Measurements from ENCODE around the gene DHPS. TPM values are rescaled to one million over a fixed set of nuclear protein-coding genes. Genes with fewer than 3 reads are reported as not detected.
A peak's percentile ranks its signal among the peaks of the same experiment; 100 is the strongest.
"Not testable (repeated sequence)": the region's sequence is repeated elsewhere in the genome, so short reads cannot be mapped to it uniquely, and the experiment has no call there.

Gene DHPS
- total RNA-seq, 2 experiments from 2014 or later = 101 to 112 TPM

DNA sequence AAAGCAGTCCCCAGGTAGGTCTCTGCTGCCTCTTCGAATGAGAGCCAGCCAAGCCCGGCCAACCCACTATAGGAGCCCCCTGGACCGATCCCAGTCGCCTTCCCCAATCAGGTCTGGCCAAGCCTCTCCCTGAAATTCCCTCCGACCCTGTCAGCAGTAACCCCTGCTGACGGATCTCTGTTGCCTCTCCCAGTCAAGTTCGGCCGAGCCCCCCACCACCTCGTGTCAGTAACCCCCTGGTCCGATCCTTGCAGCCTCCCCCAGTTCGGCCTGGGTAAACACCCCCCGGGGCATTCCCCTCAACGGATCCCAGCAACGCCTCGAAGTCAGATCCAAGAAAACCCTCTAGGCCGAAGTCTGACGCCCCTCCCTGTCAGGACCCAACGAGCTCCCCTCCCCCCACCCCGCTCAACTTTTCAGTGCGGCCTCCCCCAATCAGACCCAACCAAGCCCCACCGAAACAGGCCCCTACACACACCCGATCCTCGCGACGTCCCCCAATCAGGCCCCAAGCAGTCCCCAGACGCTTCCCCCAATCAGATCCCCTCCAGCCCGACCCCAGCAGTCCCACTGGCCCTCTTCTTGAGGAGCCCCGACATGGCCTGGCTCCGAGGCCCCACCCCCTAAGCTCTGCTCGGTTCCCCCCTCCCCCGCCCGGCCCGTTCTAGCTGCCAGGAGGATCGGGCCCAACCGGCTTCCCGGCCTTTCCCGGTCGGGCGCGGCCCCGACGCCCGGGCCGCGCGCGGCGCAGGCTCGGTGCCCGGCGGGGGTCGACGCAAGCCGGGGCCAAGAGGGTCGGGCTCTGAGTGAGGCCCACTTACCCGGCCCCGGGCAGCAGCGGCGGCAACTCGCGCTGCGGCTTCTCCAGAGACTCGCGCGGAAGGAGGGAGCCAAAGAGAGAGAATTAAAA lies 40.2 kb upstream of the DHPS start:
- DNase-seq = peak; percentile 73
- Mint-ChIP-seq H3K4me3 (peak overlapping the region; percentile 99), H3K27ac (peak overlapping the region; percentile 79), H3K27me3 (no peaks in the 10 kb centered on the region), H3K36me3 (ENCODE audit: low read depth) (peaks cover 48% of the 10 kb centered on the region), H3K4me1 (peaks cover 35% of the 10 kb centered on the region), H3K9me3 (ENCODE audit: low read depth) (no peaks in the 10 kb centered on the region)
- intact Hi-C loops (cut with DNase I, micrococcal nuclease) = loop anchor here (1.0 to 5.0 kb wide), 8 partner anchors 26 to 225 kb away; partner anchors contain the start of genes DHPS (in 2 of the 2), CALR (in 1 of the 2), FBXW9 (in 1 of the 2) and HOOK2 (in 1 of the 2)
- POLR2A ChIA-PET = interaction anchor here (0.6 to 3.5 kb wide), 9 partner anchors 8 to 415 kb away, joined by 3 to 48 read pairs (median 3); partner anchors contain the start of genes GET3 and TRIR
- peak; percentile 27 for ATAC-seq
- CTCF ChIA-PET = interaction anchor here (0.8 to 4.5 kb wide), 9 partner anchors 8 to 125 kb away, joined by 3 to 36 read pairs (median 6); partner anchors contain the start of genes GET3 and TRIR

- POLR2A ChIA-PET = interaction anchor here (0.6 to 3.5 kb wide), 5 partner anchors 12 to 85 kb away, joined by 3 to 48 read pairs (median 3); partner anchors contain the start of genes GET3 and TRIR
- intact Hi-C loops (cut with DNase I, micrococcal nuclease) = loop anchor here (5.0 kb wide), 2 partner anchors 216 to 226 kb away; partner anchors contain the start of genes CALR (in 1 of the 2) and RAD23A (in 1 of the 2)
- Mint-ChIP-seq H3K36me3 (ENCODE audit: low read depth) (peaks cover 49% of the 10 kb centered on the region), H3K9me3 (ENCODE audit: low read depth) (no peaks in the 10 kb centered on the region), H3K4me1 (peaks cover 35% of the 10 kb centered on the region), H3K4me3 (peak overlapping the region; percentile 99), H3K27me3 (no peaks in the 10 kb centered on the region), H3K27ac (peak overlapping the region; percentile 88)
- DNase-seq (peak; percentile 43), ATAC-seq (no peak)
- CTCF ChIA-PET = interaction anchor here (0.8 to 4.5 kb wide), 4 partner anchors 10 to 36 kb away, joined by 3 to 36 read pairs (median 8); partner anchors contain the start of genes GET3 and TRIR
Observed at GRCh38 chr19:12720851-12721655, 39.4 kb upstream of the DHPS start.

- Mint-ChIP-seq H3K9me3 (ENCODE audit: low read depth) (no peaks in the 10 kb centered on the region), H3K4me1 (peaks cover 35% of the 10 kb centered on the region), H3K27ac (peak overlapping the region; percentile 88), H3K27me3 (no peaks in the 10 kb centered on the region), H3K4me3 (peak overlapping the region; percentile 99), H3K36me3 (ENCODE audit: low read depth) (peaks cover 53% of the 10 kb centered on the region)
- no peak for DNase-seq
- ChIA-PET CTCF (interaction anchor here (1.8 to 3.5 kb wide), 2 partner anchors 37 to 40 kb away, joined by 4 to 12 read pairs; no protein-coding TSS in a partner anchor), POLR2A (no interaction called here)
- ATAC-seq = no peak
- intact Hi-C loops (cut with DNase I, micrococcal nuclease) = loop anchor here (5.0 kb wide), 2 partner anchors 217 to 227 kb away; partner anchors contain the start of genes CALR (in 1 of the 2) and RAD23A (in 1 of the 2)
Observed at GRCh38 chr19:12720296-12720695, 38.6 kb upstream of the DHPS start.

DNA sequence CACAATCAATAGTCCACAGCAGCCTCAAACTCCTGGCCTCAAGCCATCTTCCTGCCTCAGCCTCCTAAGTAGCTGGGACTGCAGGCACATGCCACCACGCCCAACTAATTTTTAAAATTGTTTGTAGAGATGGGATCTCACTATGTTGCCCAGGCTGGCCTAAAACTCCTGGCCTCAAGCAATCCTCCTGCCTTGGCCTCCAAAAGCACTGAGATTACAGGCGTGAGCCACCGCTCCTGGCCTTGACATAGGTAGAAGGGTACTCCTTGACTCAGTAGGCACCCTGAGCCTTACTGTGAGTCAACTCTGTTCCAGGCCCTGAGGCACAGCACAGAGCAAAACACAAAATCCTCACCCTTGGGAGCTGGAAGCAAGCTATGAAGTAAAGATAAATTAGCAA lies 34.2 kb upstream of the DHPS start:
- Mint-ChIP-seq H3K4me3 (no peak overlapping the region), H3K27ac (no peak overlapping the region), H3K36me3 (ENCODE audit: low read depth) (peaks cover 59% of the 10 kb centered on the region), H3K9me3 (ENCODE audit: low read depth) (no peaks in the 10 kb centered on the region), H3K27me3 (no peaks in the 10 kb centered on the region), H3K4me1 (peaks cover 26% of the 10 kb centered on the region)
- ChIA-PET POLR2A (no interaction called here), CTCF (interaction anchor here (0.9 to 1.7 kb wide), 5 partner anchors 17 to 132 kb away, joined by 3 to 6 read pairs (median 4); no protein-coding TSS in a partner anchor)
- no peak for DNase-seq
- intact Hi-C loops (cut with DNase I, micrococcal nuclease) = loop anchor here in 1 of 2 experiments (5.0 kb wide), 1 partner anchor 41 kb away; no protein-coding TSS in a partner anchor
- ATAC-seq = no peak

DNA sequence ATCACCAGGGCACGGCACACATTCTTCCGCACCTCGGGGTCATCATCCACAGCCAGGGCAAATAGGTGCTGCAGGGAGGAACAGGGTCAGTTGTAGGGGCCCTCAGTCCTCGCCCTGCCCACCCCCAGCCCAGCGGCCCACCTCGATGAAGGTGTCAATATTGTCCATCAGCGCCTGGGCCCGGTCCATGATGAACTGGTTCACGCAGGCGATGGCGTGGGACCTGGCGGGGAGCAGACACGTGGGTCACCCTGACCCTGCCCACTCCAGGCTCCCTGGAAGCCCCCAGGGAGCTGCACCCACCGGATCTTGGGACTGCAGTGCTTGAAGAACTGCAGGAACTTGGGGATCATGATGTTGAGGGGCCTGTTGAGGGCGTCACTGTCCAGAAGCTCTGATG lies 33.4 kb upstream of the DHPS start:
- DNase-seq = no peak
- ATAC-seq = no peak
- H3K9me3 Mint-ChIP-seq (ENCODE audit: low read depth) = no peaks in the 10 kb centered on the region
- peaks cover 62% of the 10 kb centered on the region for H3K36me3 Mint-ChIP-seq (ENCODE audit: low read depth)
- ChIA-PET POLR2A (no interaction called here), CTCF (interaction anchor here (0.9 to 1.5 kb wide), 3 partner anchors 18 to 133 kb away, joined by 3 to 6 read pairs (median 4); no protein-coding TSS in a partner anchor)
- intact Hi-C loops (cut with DNase I, micrococcal nuclease) = loop anchor here in 1 of 2 experiments (5.0 kb wide), 1 partner anchor 42 kb away; no protein-coding TSS in a partner anchor
- H3K4me3 Mint-ChIP-seq = no peak overlapping the region
- H3K27me3 Mint-ChIP-seq = no peaks in the 10 kb centered on the region
- H3K27ac Mint-ChIP-seq = no peak overlapping the region
- H3K4me1 Mint-ChIP-seq = peaks cover 19% of the 10 kb centered on the region

DNA sequence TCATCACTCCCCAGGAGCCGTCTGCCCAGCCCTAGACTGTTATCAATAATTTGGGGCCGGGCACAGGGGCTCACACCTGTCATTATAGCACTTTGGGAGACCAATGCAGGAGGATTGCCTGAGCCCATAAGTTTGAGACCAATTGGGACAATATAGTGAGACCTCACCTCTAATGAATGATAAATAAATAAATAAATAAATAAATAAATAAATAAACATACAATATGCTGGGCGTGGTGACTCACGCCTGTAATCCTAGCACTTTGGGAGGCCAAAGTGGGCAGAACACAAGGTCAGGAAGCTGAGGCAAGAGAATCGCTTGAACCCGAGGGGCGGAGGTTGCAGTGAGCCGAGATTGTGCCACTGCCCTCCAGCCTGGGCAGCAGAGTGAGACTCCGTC lies 31.6 kb upstream of the DHPS start:
- DNase-seq; intact Hi-C loops (cut with DNase I, micrococcal nuclease); H3K4me3 Mint-ChIP-seq; ATAC-seq; POLR2A ChIA-PET; H3K4me1 Mint-ChIP-seq; H3K9me3 Mint-ChIP-seq (ENCODE audit: low read depth); H3K27ac Mint-ChIP-seq; H3K27me3 Mint-ChIP-seq: not testable (repeated sequence)
- CTCF ChIA-PET = interaction anchor here (1.0 kb wide), 1 partner anchor 10 kb away, joined by 6 read pairs; no protein-coding TSS in a partner anchor
- peaks cover 53% of the 10 kb centered on the region for H3K36me3 Mint-ChIP-seq (ENCODE audit: low read depth)

DNA sequence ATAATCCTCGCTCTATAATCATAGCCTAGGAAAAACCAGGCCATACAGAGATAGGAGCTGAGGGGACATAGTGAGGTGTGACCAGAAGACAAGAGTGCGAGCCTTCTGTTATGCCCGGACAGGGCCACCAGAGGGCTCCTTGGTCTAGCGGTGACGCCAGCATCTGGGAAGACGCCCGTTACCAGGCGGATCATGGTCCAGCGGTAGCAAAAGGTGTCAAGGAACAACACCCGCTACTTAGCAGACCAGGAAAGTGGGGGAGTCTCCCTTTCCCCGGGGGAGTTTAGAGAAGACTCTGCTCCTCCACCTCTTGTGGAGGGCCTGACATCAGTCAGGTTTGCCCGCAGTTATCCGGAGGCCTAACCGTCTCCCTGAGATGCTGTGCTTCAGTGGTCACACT lies 30.4 kb upstream of the DHPS start:
- intact Hi-C loops (cut with DNase I, micrococcal nuclease); POLR2A ChIA-PET; H3K4me3 Mint-ChIP-seq; H3K27me3 Mint-ChIP-seq; CTCF ChIA-PET; H3K4me1 Mint-ChIP-seq; H3K27ac Mint-ChIP-seq; ATAC-seq; H3K9me3 Mint-ChIP-seq (ENCODE audit: low read depth): not testable (repeated sequence)
- DNase-seq = peak; percentile 31
- H3K36me3 Mint-ChIP-seq (ENCODE audit: low read depth) = peaks cover 52% of the 10 kb centered on the region

DNA sequence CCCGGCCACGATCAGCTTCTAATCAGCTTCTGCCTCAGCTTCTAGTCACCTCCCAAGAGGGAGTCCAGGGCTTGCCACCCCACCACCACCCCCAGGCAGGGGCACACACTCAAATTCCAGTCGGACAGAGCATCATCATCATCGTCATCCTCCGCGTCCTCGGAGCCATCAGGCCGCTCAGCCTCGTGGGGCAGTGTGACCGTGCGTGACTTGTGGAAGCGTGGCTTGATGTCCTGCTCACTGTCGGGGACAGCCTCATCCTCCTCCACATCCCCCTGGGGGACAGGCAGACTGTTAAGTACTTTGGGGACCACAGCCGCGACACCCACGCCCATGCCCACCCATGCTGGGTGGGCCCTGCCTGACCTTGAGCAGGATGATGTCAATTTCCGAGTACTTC lies 29.5 kb upstream of the DHPS start:
- Mint-ChIP-seq H3K27ac (no peak overlapping the region), H3K27me3 (no peaks in the 10 kb centered on the region), H3K9me3 (ENCODE audit: low read depth) (no peaks in the 10 kb centered on the region), H3K4me3 (no peak overlapping the region), H3K4me1 (no peaks in the 10 kb centered on the region), H3K36me3 (ENCODE audit: low read depth) (peaks cover 54% of the 10 kb centered on the region)
- ATAC-seq = no peak
- ChIA-PET CTCF (interaction anchor here (0.7 kb wide), 1 partner anchor 11 kb away, joined by 3 read pairs; no protein-coding TSS in a partner anchor), POLR2A (interaction anchor here (0.6 kb wide), 1 partner anchor 14 kb away, joined by 3 read pairs; no protein-coding TSS in a partner anchor)
- intact Hi-C loops (cut with DNase I, micrococcal nuclease) = no loop called here
- DNase-seq = no peak

DNA sequence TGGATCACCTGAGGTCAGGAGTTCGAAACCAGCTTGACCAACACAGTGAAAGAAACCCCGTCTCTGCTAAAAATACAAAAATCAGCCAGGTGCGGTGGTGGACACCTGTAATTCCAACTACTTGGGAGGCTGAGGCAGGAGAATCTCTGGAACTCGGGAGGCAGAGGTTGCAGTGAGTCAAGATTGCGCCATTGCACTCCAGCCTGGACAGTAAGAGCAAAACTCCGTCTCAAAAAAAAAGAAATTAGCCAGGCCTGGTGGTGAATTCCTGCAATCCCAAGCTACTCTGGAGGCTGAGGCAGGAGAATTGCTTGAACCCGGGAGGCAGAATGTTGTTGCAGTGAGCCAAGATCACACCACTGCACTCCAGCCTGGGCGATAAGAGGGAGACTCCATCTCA lies 27.0 kb upstream of the DHPS start:
- H3K36me3 Mint-ChIP-seq (ENCODE audit: low read depth) = peaks cover 56% of the 10 kb centered on the region
- H3K27ac Mint-ChIP-seq = no peak overlapping the region
- CTCF ChIA-PET = no interaction called here
- POLR2A ChIA-PET = interaction anchor here (0.6 to 0.7 kb wide), 2 partner anchors 13 to 20 kb away, joined by 3 to 4 read pairs; no protein-coding TSS in a partner anchor
- no peaks in the 10 kb centered on the region for H3K4me1 Mint-ChIP-seq
- no peak for ATAC-seq
- intact Hi-C loops (cut with DNase I, micrococcal nuclease) = no loop called here
- H3K27me3 Mint-ChIP-seq = no peaks in the 10 kb centered on the region
- DNase-seq = no peak
- no peak overlapping the region for H3K4me3 Mint-ChIP-seq
- H3K9me3 Mint-ChIP-seq (ENCODE audit: low read depth) = no peaks in the 10 kb centered on the region

GRCh38 chr19:12706332-12706718 lies 24.6 kb upstream of the DHPS start:
- ChIA-PET POLR2A (no interaction called here), CTCF (interaction anchor here (0.7 kb wide), 1 partner anchor 131 kb away, joined by 3 read pairs; no protein-coding TSS in a partner anchor)
- Mint-ChIP-seq H3K36me3 (ENCODE audit: low read depth) (peaks cover 63% of the 10 kb centered on the region), H3K9me3 (ENCODE audit: low read depth) (no peaks in the 10 kb centered on the region), H3K4me3 (no peak overlapping the region), H3K27ac (no peak overlapping the region), H3K4me1 (no peaks in the 10 kb centered on the region), H3K27me3 (no peaks in the 10 kb centered on the region)
- intact Hi-C loops (cut with DNase I, micrococcal nuclease) = no loop called here
- DNase-seq = no peak
- no peak for ATAC-seq

Measured in activated CD4-positive, alpha-beta T cell treated with anti-CD3 and anti-CD28 coated beads for 36 hours (primary cell).